HEK293 (cell line): ENCODE results near the gene PDE3A.

Source experiments
- CTCF ChIA-PET: fragments of 350-600 bp; formaldehyde crosslinking; extraction: SDS; loops from one replicate; lab custom pipeline; 2021; ENCODE audit warnings: antibody characterized with exemption; lab: Yijun Ruan, JAX
- POLR2A ChIA-PET: fragments of 300-600 bp; formaldehyde crosslinking; extraction: SDS; loops from one replicate; lab custom pipeline; 2020; ENCODE audit warnings: antibody characterized with exemption, inconsistent platforms; lab: Yijun Ruan, JAX
- H3K27ac ChIP-seq: fragments of 200-500 bp; sonication (Bioruptor generic); 2 replicates; pipeline ENCODE4 v1.5.1; 2014; ENCODE audit warnings: low read depth, low read length, control low read depth, inconsistent platforms; ENCODE audit errors: extremely low read depth
- H3K36me3 ChIP-seq, 2 experiments: fragments of 200-500 bp in 1 of 2; sonication (Bioruptor generic) in 1 of 2; 1 replicate in 1 of 2; 2 replicates in 1 of 2; pipeline ENCODE4 v1.5.1; 2014 to 2017; ENCODE audit warnings: inconsistent platforms in 2 of 2, low read length in 2 of 2; ENCODE audit not compliant: control insufficient read depth in 2 of 2, insufficient read depth in 1 of 2
- H3K4me1 ChIP-seq: fragments of 200-500 bp; sonication (Bioruptor generic); 2 replicates; pipeline ENCODE4 v1.5.1; 2014; ENCODE audit warnings: mild to moderate bottlenecking, low read length, inconsistent platforms; ENCODE audit not compliant: control insufficient read depth, insufficient read depth
- H3K4me3 ChIP-seq: 2 replicates; pipeline ENCODE4 v1.5.1; 2011; ENCODE audit warnings: low read depth, mild to moderate bottlenecking, control low read depth, low read length, moderate library complexity
- H3K9me3 ChIP-seq: fragments of 200-500 bp; sonication (Bioruptor generic); 2 replicates; pipeline ENCODE4 v1.5.1; 2014; ENCODE audit warnings: low read depth, low read length, inconsistent platforms; ENCODE audit not compliant: control insufficient read depth, insufficient read depth
- BCL11A ChIP-seq: fragments of 450-650 bp; formaldehyde crosslinking; IDR thresholded peaks from 2 replicates; pipeline ENCODE4 v1.5.1; 2016; ENCODE audit warnings: low read depth, missing biosample characterization, missing genetic modification characterization
- RBAK ChIP-seq: fragments of 450-650 bp; formaldehyde crosslinking; IDR thresholded peaks from 2 replicates; pipeline ENCODE4 v1.5.1; 2016; ENCODE audit warnings: missing biosample characterization, missing genetic modification characterization
- SP3 ChIP-seq: fragments of 450-650 bp; formaldehyde crosslinking; IDR thresholded peaks from 2 replicates; pipeline ENCODE4 v1.5.1; 2016; ENCODE audit warnings: missing biosample characterization, missing genetic modification characterization
- SP7 ChIP-seq: fragments of 450-650 bp; formaldehyde crosslinking; IDR thresholded peaks from 2 replicates; pipeline ENCODE4 v1.5.1; 2016; ENCODE audit warnings: missing biosample characterization, missing genetic modification characterization
- TCF7L2 ChIP-seq: IDR thresholded peaks from 2 replicates; pipeline ENCODE4 v1.6.1; 2011; ENCODE audit warnings: low read depth, mild to moderate bottlenecking, inconsistent platforms, low read length, moderate library complexity, borderline replicate concordance
- YY1 ChIP-seq: fragments of 450-650 bp; formaldehyde crosslinking; IDR thresholded peaks from 2 replicates; pipeline ENCODE4 v1.5.1; 2018; ENCODE audit warnings: missing biosample characterization, missing genetic modification characterization
- ZBTB20 ChIP-seq: fragments of 450-650 bp; formaldehyde crosslinking; IDR thresholded peaks from 2 replicates; pipeline ENCODE4 v1.5.1; 2016; ENCODE audit warnings: missing biosample characterization, missing genetic modification characterization
- ZBTB8A ChIP-seq: fragments of 450-650 bp; formaldehyde crosslinking; IDR thresholded peaks from 2 replicates; pipeline ENCODE4 v1.5.1; 2016; ENCODE audit warnings: missing biosample characterization, missing genetic modification characterization
- ZFP3 ChIP-seq: fragments of 450-650 bp; formaldehyde crosslinking; IDR thresholded peaks from 2 replicates; pipeline ENCODE4 v1.5.1; 2016; ENCODE audit warnings: low read depth, missing biosample characterization, missing genetic modification characterization
- ZNF133 ChIP-seq: fragments of 450-650 bp; formaldehyde crosslinking; IDR thresholded peaks from 2 replicates; pipeline ENCODE4 v1.5.1; 2016; ENCODE audit warnings: missing biosample characterization, missing genetic modification characterization
- ZNF146 ChIP-seq: fragments of 450-650 bp; formaldehyde crosslinking; IDR thresholded peaks from 2 replicates; pipeline ENCODE4 v1.5.1; 2016; ENCODE audit warnings: missing biosample characterization, missing genetic modification characterization
- ZNF169 ChIP-seq: fragments of 450-650 bp; formaldehyde crosslinking; IDR thresholded peaks from 2 replicates; pipeline ENCODE4 v1.5.1; 2016; ENCODE audit warnings: missing biosample characterization, missing genetic modification characterization
- ZNF202 ChIP-seq: fragments of 450-650 bp; formaldehyde crosslinking; IDR thresholded peaks from 2 replicates; pipeline ENCODE4 v1.5.1; 2016; ENCODE audit warnings: missing biosample characterization, missing genetic modification characterization, borderline replicate concordance
- ZNF221 ChIP-seq: fragments of 450-650 bp; formaldehyde crosslinking; IDR thresholded peaks from 2 replicates; pipeline ENCODE4 v1.5.1; 2017; ENCODE audit warnings: missing biosample characterization, missing genetic modification characterization, borderline replicate concordance
- ZNF23 ChIP-seq: fragments of 450-650 bp; formaldehyde crosslinking; IDR thresholded peaks from 2 replicates; pipeline ENCODE4 v1.5.1; 2016; ENCODE audit warnings: missing biosample characterization, missing genetic modification characterization, borderline replicate concordance
- ZNF24 ChIP-seq: fragments of 450-650 bp; formaldehyde crosslinking; IDR thresholded peaks from 2 replicates; pipeline ENCODE4 v1.5.1; 2016; ENCODE audit warnings: missing biosample characterization, missing genetic modification characterization
- ZNF335 ChIP-seq: fragments of 450-650 bp; formaldehyde crosslinking; conservative IDR thresholded peaks from 2 replicates; pipeline ENCODE4 v1.5.1; 2016; ENCODE audit warnings: missing biosample characterization, missing genetic modification characterization
- ZNF350 ChIP-seq: fragments of 450-650 bp; formaldehyde crosslinking; IDR thresholded peaks from 2 replicates; pipeline ENCODE4 v1.5.0; 2017; ENCODE audit warnings: missing biosample characterization, mild to moderate bottlenecking, missing genetic modification characterization
- ZNF354C ChIP-seq: fragments of 450-650 bp; formaldehyde crosslinking; IDR thresholded peaks from 2 replicates; pipeline ENCODE4 v1.5.1; 2016; ENCODE audit warnings: missing biosample characterization, missing genetic modification characterization, low read depth, borderline replicate concordance
- ZNF398 ChIP-seq: fragments of 450-650 bp; formaldehyde crosslinking; IDR thresholded peaks from 2 replicates; pipeline ENCODE4 v1.5.1; 2017; ENCODE audit warnings: missing biosample characterization, missing genetic modification characterization
- ZNF433 ChIP-seq: fragments of 450-650 bp; formaldehyde crosslinking; IDR thresholded peaks from 2 replicates; pipeline ENCODE4 v1.5.1; 2016; ENCODE audit warnings: missing biosample characterization, missing genetic modification characterization, low read depth
- ZNF501 ChIP-seq: fragments of 450-650 bp; formaldehyde crosslinking; IDR thresholded peaks from 2 replicates; pipeline ENCODE4 v1.5.1; 2016; ENCODE audit warnings: missing biosample characterization, missing genetic modification characterization
- ZNF530 ChIP-seq: fragments of 450-650 bp; formaldehyde crosslinking; IDR thresholded peaks from 2 replicates; pipeline ENCODE4 v1.5.1; 2016; ENCODE audit warnings: low read depth, missing biosample characterization, missing genetic modification characterization
- ZNF560 ChIP-seq: fragments of 450-650 bp; formaldehyde crosslinking; IDR thresholded peaks from 2 replicates; pipeline ENCODE4 v1.5.1; 2017; ENCODE audit warnings: missing biosample characterization, missing genetic modification characterization, borderline replicate concordance
- ZNF600 ChIP-seq: fragments of 450-650 bp; formaldehyde crosslinking; IDR thresholded peaks from 2 replicates; pipeline ENCODE4 v1.5.1; 2016; ENCODE audit warnings: missing biosample characterization, missing genetic modification characterization
- ZNF645 ChIP-seq: fragments of 450-650 bp; formaldehyde crosslinking; IDR thresholded peaks from 2 replicates; pipeline ENCODE4; 2016; ENCODE audit warnings: missing biosample characterization, missing genetic modification characterization
- ZNF658 ChIP-seq: fragments of 450-650 bp; formaldehyde crosslinking; IDR thresholded peaks from 2 replicates; pipeline ENCODE4; 2016; ENCODE audit warnings: missing biosample characterization, missing genetic modification characterization
- ZNF660 ChIP-seq: fragments of 450-650 bp; IDR thresholded peaks from 2 replicates; pipeline ENCODE4 v1.5.1; 2018; ENCODE audit warnings: missing biosample characterization, mild to moderate bottlenecking, missing genetic modification characterization
- ZNF664 ChIP-seq: fragments of 450-650 bp; formaldehyde crosslinking; IDR thresholded peaks from 2 replicates; pipeline ENCODE4 v1.5.1; 2016; ENCODE audit warnings: missing biosample characterization, missing genetic modification characterization
- ZNF791 ChIP-seq: fragments of 450-650 bp; formaldehyde crosslinking; IDR thresholded peaks from 2 replicates; pipeline ENCODE4 v1.5.1; 2016; ENCODE audit warnings: missing biosample characterization, missing genetic modification characterization
- TF ChIP-seq, protein P1 (sequence below): fragments of 450-650 bp; formaldehyde crosslinking; IDR thresholded peaks from 2 replicates; pipeline ENCODE4 v1.5.1; 2016; ENCODE audit warnings: missing biosample characterization, missing genetic modification characterization
- TF ChIP-seq, protein P2 (sequence below): fragments of 450-650 bp; formaldehyde crosslinking; IDR thresholded peaks from 2 replicates; pipeline ENCODE4 v1.5.1; 2016; ENCODE audit warnings: missing biosample characterization, missing genetic modification characterization
- TF ChIP-seq, protein P3 (sequence below): fragments of 450-650 bp; formaldehyde crosslinking; IDR thresholded peaks from 2 replicates; pipeline ENCODE4 v1.5.1; 2016; ENCODE audit warnings: missing biosample characterization, missing genetic modification characterization
- TF ChIP-seq, protein P4 (sequence below): fragments of 450-650 bp; formaldehyde crosslinking; IDR thresholded peaks from 2 replicates; pipeline ENCODE4 v1.5.1; 2016; ENCODE audit warnings: missing biosample characterization, missing genetic modification characterization

Gene PDE3A

DNA sequence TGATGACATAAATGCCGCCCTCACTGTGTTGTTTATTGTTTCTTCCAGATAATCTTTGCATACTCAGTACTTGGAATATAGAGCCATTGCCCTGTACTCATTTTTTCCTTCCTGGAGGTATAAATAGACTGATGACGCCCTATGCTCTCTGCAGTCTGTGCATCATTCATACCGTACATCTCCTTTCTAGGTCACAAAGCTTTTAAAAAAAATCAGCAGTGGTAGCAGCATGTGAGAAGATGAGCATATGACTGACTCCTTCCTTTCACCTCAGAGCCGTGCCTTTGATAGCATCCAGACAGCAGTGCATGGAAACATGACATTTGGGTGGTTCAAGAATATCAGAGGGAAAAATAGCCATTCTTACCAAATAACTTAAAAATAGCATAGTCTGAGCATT lies 77.3 kb downstream of the PDE3A start:
- POLR2A ChIA-PET = no interaction called here

DNA sequence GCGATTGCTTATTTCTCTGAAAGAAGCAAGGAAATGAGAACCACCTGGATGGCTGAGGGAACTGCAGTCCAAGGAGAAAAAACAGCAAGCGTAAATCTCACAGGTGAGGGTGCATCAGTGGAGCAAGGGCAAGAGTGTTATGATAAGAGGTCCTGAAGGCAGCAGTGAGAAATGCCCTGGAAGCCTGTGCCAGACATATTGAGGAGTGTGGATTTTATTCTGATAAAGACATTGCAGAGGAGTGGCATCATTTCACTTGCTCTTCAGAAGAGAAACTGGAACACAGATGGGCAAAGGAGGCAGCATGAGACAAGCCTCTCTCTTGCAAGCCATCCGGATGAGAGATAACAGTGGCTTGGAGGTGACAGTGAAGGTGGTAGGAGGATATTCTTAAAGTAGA lies 78.5 kb downstream of the PDE3A start:
- no peak for TF ChIP-seq ZNF658 (tag by site-specific recombination)
- no peak for TF ChIP-seq ZNF221 (tag by site-specific recombination)
- no peak for TF ChIP-seq RBAK (tag by site-specific recombination)
- TF ChIP-seq ZNF791 (tag by site-specific recombination) = no peak
- no peak for TF ChIP-seq ZNF530 (tag by site-specific recombination)
- no peak for TF ChIP-seq ZNF645 (tag by site-specific recombination)
- TF ChIP-seq ZNF133 (tag by site-specific recombination) = no peak
- TF ChIP-seq, protein P1, sequence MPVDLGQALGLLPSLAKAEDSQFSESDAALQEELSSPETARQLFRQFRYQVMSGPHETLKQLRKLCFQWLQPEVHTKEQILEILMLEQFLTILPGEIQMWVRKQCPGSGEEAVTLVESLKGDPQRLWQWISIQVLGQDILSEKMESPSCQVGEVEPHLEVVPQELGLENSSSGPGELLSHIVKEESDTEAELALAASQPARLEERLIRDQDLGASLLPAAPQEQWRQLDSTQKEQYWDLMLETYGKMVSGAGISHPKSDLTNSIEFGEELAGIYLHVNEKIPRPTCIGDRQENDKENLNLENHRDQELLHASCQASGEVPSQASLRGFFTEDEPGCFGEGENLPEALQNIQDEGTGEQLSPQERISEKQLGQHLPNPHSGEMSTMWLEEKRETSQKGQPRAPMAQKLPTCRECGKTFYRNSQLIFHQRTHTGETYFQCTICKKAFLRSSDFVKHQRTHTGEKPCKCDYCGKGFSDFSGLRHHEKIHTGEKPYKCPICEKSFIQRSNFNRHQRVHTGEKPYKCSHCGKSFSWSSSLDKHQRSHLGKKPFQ = no peak
- TF ChIP-seq SP7 (tag by site-specific recombination) = no peak
- TF ChIP-seq, protein P2, sequence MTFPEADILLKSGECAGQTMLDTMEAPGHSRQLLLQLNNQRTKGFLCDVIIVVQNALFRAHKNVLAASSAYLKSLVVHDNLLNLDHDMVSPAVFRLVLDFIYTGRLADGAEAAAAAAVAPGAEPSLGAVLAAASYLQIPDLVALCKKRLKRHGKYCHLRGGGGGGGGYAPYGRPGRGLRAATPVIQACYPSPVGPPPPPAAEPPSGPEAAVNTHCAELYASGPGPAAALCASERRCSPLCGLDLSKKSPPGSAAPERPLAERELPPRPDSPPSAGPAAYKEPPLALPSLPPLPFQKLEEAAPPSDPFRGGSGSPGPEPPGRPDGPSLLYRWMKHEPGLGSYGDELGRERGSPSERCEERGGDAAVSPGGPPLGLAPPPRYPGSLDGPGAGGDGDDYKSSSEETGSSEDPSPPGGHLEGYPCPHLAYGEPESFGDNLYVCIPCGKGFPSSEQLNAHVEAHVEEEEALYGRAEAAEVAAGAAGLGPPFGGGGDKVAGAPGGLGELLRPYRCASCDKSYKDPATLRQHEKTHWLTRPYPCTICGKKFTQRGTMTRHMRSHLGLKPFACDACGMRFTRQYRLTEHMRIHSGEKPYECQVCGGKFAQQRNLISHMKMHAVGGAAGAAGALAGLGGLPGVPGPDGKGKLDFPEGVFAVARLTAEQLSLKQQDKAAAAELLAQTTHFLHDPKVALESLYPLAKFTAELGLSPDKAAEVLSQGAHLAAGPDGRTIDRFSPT (tag by site-specific recombination) = no peak
- no peak for TF ChIP-seq ZNF350 (tag by site-specific recombination)
- TF ChIP-seq ZNF501 (tag by site-specific recombination) = no peak
- TF ChIP-seq ZNF354C (tag by site-specific recombination) = no peak
- TF ChIP-seq SP3 (tag by site-specific recombination) = no peak
- no peak for TF ChIP-seq ZNF398 (tag by site-specific recombination)
- no peak for TF ChIP-seq ZNF664 (tag by site-specific recombination)
- H3K4me1 ChIP-seq = no peaks in the 10 kb centered on the region
- H3K36me3 ChIP-seq = no peaks in the 10 kb centered on the region
- ChIA-PET POLR2A (no interaction called here), CTCF (no interaction called here)
- no peak overlapping the region for H3K4me3 ChIP-seq
- H3K9me3 ChIP-seq = no peaks in the 10 kb centered on the region
- no peak overlapping the region for H3K27ac ChIP-seq

More for the DNA sequence above, 77.3 kb downstream of the PDE3A start:
- H3K36me3 ChIP-seq = no peaks in the 10 kb centered on the region
- no peaks in the 10 kb centered on the region for H3K4me1 ChIP-seq
- H3K27ac ChIP-seq = no peak overlapping the region
- no peaks in the 10 kb centered on the region for H3K9me3 ChIP-seq
- H3K4me3 ChIP-seq = no peak overlapping the region
- TF ChIP-seq ZNF433 (tag by site-specific recombination) (no peak), ZNF660 (tag by site-specific recombination) (no peak), ZNF24 (no peak), ZBTB8A (tag by site-specific recombination) (no peak), ZNF600 (tag by site-specific recombination) (no peak), ZNF335 (tag by site-specific recombination) (no peak), ZNF354C (tag by site-specific recombination) (no peak), ZFP3 (tag by site-specific recombination) (no peak), TCF7L2 (no peak), ZNF658 (tag by site-specific recombination) (no peak), ZBTB20 (no peak), ZNF23 (tag by site-specific recombination) (no peak), ZNF146 (tag by site-specific recombination) (no peak), BCL11A (tag by site-specific recombination) (no peak), ZNF560 (tag by site-specific recombination) (no peak), ZNF169 (tag by site-specific recombination) (no peak), YY1 (tag by site-specific recombination) (no peak), ZNF202 (no peak)
- TF ChIP-seq, protein P3, sequence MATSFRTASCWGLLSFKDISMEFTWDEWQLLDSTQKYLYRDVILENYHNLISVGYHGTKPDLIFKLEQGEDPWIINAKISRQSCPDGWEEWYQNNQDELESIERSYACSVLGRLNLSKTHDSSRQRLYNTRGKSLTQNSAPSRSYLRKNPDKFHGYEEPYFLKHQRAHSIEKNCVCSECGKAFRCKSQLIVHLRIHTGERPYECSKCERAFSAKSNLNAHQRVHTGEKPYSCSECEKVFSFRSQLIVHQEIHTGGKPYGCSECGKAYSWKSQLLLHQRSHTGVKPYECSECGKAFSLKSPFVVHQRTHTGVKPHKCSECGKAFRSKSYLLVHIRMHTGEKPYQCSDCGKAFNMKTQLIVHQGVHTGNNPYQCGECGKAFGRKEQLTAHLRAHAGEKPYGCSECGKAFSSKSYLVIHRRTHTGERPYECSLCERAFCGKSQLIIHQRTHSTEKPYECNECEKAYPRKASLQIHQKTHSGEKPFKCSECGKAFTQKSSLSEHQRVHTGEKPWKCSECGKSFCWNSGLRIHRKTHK (tag by site-specific recombination) = no peak
- TF ChIP-seq, protein P4, sequence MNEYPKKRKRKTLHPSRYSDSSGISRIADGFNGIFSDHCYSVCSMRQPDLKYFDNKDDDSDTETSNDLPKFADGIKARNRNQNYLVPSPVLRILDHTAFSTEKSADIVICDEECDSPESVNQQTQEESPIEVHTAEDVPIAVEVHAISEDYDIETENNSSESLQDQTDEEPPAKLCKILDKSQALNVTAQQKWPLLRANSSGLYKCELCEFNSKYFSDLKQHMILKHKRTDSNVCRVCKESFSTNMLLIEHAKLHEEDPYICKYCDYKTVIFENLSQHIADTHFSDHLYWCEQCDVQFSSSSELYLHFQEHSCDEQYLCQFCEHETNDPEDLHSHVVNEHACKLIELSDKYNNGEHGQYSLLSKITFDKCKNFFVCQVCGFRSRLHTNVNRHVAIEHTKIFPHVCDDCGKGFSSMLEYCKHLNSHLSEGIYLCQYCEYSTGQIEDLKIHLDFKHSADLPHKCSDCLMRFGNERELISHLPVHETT = no peak
- TF ChIP-seq, all 188 proteins: peak for 0
- CTCF ChIA-PET = interaction anchor here (0.6 kb wide), 1 partner anchor 132 kb away, joined by 4 read pairs; no protein-coding TSS in a partner anchor
